ENCODE measurements around the gene SPINT1.

SPINT1 gene

DNA sequence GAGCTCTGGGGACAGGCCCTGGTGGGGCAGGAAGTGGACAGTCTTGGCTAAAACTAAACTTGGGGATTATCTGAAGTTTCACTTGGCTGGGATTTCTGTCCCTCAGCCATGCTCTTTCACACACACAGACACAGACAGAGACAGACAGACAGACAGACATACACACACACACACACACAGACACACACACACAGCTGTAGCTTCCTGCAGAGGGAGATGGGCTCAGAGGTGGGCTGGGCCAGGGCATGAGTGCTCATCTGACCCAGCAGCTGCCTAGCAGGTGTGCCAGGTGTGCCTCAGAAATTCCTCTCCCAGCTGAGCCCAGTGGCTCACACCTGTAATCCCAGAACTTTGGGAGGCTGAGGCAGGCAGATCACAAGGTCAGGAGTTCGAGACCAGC lies 26.9 kb downstream of the SPINT1 start:
- 0 out of 2 replicates have a peak, but pooled peaks cover 2% of the 10 kb centered on the region for H3K4me1 ChIP-seq (ENCODE audit: control insufficient read depth, insufficient read depth, low read length)
- no peaks in the 10 kb centered on the region for H3K9me3 ChIP-seq (ENCODE audit: control insufficient read depth, insufficient read depth, low read depth, low read length)
- no peak for TF ChIP-seq ZNF600 (tag by site-specific recombination; IDR thresholded peaks at IDR 0.05)
- TF ChIP-seq, protein P1, sequence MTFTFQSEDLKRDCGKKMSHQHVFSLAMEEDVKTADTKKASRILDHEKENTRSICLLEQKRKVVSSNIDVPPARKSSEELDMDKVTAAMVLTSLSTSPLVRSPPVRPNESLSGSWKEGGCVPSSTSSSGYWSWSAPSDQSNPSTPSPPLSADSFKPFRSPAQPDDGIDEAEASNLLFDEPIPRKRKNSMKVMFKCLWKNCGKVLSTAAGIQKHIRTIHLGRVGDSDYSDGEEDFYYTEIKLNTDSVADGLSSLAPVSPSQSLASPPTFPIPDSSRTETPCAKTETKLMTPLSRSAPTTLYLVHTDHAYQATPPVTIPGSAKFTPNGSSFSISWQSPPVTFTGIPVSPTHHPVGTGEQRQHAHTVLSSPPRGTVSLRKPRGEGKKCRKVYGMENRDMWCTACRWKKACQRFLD (tag by site-specific recombination; IDR thresholded peaks at IDR 0.05), result no peak
- TF ChIP-seq ZNF157 (tag by site-specific recombination; IDR thresholded peaks at IDR 0.05), result no peak
- TF ChIP-seq ZNF621 (tag by site-specific recombination; IDR thresholded peaks at IDR 0.05), result no peak
- TF ChIP-seq ZFP37 (tag by site-specific recombination; IDR thresholded peaks at IDR 0.05), result no peak
- TF ChIP-seq MZF1 (tag by site-specific recombination; IDR thresholded peaks at IDR 0.05; ENCODE audit: borderline replicate concordance), result no peak
- TF ChIP-seq EGR2 (tag by site-specific recombination; IDR thresholded peaks at IDR 0.05; ENCODE audit: low read depth), result no peak
- no peak for TF ChIP-seq ZNF596 (tag by site-specific recombination; IDR thresholded peaks at IDR 0.05)
- TF ChIP-seq ZNF114 (tag by site-specific recombination; IDR thresholded peaks at IDR 0.05), result no peak
- TF ChIP-seq, protein P2, sequence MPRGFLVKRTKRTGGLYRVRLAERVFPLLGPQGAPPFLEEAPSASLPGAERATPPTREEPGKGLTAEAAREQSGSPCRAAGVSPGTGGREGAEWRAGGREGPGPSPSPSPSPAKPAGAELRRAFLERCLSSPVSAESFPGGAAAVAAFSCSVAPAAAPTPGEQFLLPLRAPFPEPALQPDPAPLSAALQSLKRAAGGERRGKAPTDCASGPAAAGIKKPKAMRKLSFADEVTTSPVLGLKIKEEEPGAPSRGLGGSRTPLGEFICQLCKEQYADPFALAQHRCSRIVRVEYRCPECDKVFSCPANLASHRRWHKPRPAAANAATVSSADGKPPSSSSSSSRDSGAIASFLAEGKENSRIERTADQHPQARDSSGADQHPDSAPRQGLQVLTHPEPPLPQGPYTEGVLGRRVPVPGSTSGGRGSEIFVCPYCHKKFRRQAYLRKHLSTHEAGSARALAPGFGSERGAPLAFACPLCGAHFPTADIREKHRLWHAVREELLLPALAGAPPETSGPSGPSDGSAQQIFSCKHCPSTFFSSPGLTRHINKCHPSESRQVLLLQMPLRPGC (tag by site-specific recombination; IDR thresholded peaks at IDR 0.05), result no peak
- no peak for TF ChIP-seq FEZF1 (tag by site-specific recombination; IDR thresholded peaks at IDR 0.05)
- no peak for TF ChIP-seq GLIS1 (tag by site-specific recombination; IDR thresholded peaks at IDR 0.05)
- no peak for TF ChIP-seq ZNF473 (tag by site-specific recombination; IDR thresholded peaks at IDR 0.05)
- TF ChIP-seq ZBTB7A (tag by site-specific recombination; IDR thresholded peaks at IDR 0.05; ENCODE audit: low read depth), result no peak
- TF ChIP-seq, protein P3, sequence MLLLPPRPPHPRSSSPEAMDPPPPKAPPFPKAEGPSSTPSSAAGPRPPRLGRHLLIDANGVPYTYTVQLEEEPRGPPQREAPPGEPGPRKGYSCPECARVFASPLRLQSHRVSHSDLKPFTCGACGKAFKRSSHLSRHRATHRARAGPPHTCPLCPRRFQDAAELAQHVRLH (tag by site-specific recombination; IDR thresholded peaks at IDR 0.05), result no peak
- POLR2A ChIA-PET, result interaction anchor here (0.5 to 5.6 kb wide), 3 partner anchors 12 to 530 kb away, joined by 3 to 49 read pairs (median 7); no protein-coding TSS in a partner anchor
- no peak overlapping the region for H3K27ac ChIP-seq (ENCODE audit: extremely low read depth, low read depth, low read length)
- CTCF ChIA-PET, result interaction anchor here (0.6 to 3.0 kb wide), 4 partner anchors 9 to 124 kb away, joined by 4 to 13 read pairs (median 4); no protein-coding TSS in a partner anchor
- H3K36me3 ChIP-seq (ENCODE audit: control insufficient read depth in 2 of 2, insufficient read depth in 1 of 2, low read length in 2 of 2), result no peaks in the 10 kb centered on the region
- H3K4me3 ChIP-seq (ENCODE audit: low read depth, low read length), result no peak overlapping the region

DNA sequence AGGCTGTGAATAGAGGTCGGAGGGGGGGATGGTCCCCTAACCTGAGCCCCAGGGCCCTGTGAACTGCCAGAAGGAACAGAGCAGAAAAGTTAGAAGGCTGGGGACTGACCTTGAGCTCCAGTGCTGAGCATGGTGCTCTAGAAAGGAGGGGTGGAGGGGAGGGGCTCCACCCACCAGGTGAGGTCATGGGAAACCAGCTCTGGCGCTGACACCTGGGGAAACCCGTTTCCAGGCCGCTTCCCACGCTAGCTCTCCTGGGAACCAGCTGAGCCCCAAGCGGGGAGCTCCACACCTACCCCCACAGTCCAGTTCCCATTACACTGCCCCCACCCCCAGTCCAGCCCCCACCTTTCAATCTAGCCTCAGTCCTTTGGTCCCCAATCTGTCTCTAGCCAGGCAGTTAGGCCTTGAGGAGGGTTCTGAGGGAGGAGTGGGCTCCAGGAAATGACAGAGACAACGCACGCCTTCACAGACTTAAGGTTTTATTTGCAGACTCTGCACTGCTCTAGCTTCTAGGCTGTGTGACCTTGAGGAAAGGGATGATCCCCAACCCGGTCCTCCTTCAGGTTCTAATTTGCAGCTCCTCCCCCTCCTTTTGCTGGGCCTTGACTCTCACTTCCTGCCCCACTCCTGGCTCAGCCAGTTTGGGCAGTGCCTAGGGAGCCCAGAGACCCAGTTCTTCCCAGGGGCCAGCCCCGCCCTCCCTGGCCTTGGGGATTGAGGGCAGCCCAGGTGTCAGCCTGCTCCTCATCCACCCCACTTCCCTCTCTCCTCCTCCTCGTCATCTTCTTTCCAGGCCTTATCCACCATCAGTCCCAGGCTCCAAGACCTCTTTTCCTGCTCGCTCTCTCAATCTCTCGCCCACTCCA lies 28.1 kb downstream of the SPINT1 start:
- TF ChIP-seq EGR2 (tag by site-specific recombination; IDR thresholded peaks at IDR 0.05; ENCODE audit: low read depth) (peak; percentile 64), ZNF366 (tag by site-specific recombination; conservative IDR thresholded peaks at IDR 0.05) (0 out of 2 replicates have a peak, but pooled peaks have one; percentile 34), ZXDB (tag by site-specific recombination; IDR thresholded peaks at IDR 0.05) (no peak), KLF1 (tag by site-specific recombination; IDR thresholded peaks at IDR 0.05) (peak; percentile 21; the same call in 1 of the 2 replicates), ZBTB17 (tag by site-specific recombination; IDR thresholded peaks at IDR 0.05) (peak; percentile 50), ZBTB48 (tag by site-specific recombination; IDR thresholded peaks at IDR 0.05) (0 out of 2 replicates have a peak, but pooled peaks have one; percentile 28), ZNF132 (tag by site-specific recombination; IDR thresholded peaks at IDR 0.05; ENCODE audit: borderline replicate concordance) (no peak), SP2 (tag by site-specific recombination; IDR thresholded peaks at IDR 0.05) (peak; percentile 38), ZFHX2 (tag by site-specific recombination; conservative IDR thresholded peaks at IDR 0.05) (peak; percentile 58), ZNF391 (tag by site-specific recombination; IDR thresholded peaks at IDR 0.05; ENCODE audit: borderline replicate concordance, low read depth) (no peak)
- H3K36me3 ChIP-seq (ENCODE audit: control insufficient read depth in 2 of 2, insufficient read depth in 1 of 2, low read length in 2 of 2), result no peaks in the 10 kb centered on the region

More for the DNA sequence above, 28.1 kb downstream of the SPINT1 start:
- CTCF ChIA-PET, result interaction anchor here (0.6 to 3.0 kb wide), 5 partner anchors 19 to 32 kb away, joined by 3 to 13 read pairs (median 3); partner anchors contain the start of gene SPINT1
- H3K9me3 ChIP-seq (ENCODE audit: control insufficient read depth, insufficient read depth, low read depth, low read length), result no peaks in the 10 kb centered on the region
- no peak overlapping the region for H3K4me3 ChIP-seq (ENCODE audit: low read depth, low read length)
- no peak overlapping the region for H3K27ac ChIP-seq (ENCODE audit: extremely low read depth, low read depth, low read length)
- H3K4me1 ChIP-seq (ENCODE audit: control insufficient read depth, insufficient read depth, low read length), result 0 out of 2 replicates have a peak, but pooled peaks cover 2% of the 10 kb centered on the region
- POLR2A ChIA-PET, result interaction anchor here (2.2 to 5.6 kb wide), 2 partner anchors 11 to 14 kb away, joined by 8 to 49 read pairs; no protein-coding TSS in a partner anchor
